HG03039 (cell line): Measurements from ENCODE around the gene LRP1B.
"Not testable (repeated sequence)": the region's sequence is repeated elsewhere in the genome, so short reads cannot be mapped to it uniquely, and the experiment has no call there.

Source experiments
- ATAC-seq: cut with Tn5 transposase; IDR thresholded peaks from one replicate; pipeline ENCODE4 v1.9.1; 2021; ENCODE audit warnings: mild to moderate bottlenecking, moderate library complexity; ENCODE audit not compliant: unreplicated experiment

LRP1B gene

GRCh38 chr2:140509765-140510164 is 1621.1 kb downstream of the LRP1B start:
- no peak for ATAC-seq

DNA sequence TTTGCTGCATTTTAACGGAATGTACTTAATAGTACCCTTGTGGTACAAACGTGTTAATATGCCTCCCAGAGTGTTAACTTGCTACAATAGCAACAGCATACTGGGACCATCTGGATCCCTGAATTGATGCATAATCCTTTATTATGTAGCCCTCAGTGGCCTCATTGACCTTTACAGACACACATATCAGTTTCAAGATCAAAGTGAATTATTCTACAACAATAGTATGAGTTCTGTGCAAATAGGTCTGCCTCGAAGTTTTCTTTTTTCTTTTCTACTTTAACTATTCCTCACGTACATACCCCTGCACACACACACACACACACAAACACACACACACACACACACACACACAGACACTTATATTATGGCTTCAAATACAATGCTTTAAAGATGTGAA is 1622.1 kb downstream of the LRP1B start:
- no peak for ATAC-seq

- no peak for ATAC-seq
Observed at GRCh38 chr2:140506606-140507005, 1624.2 kb downstream of the LRP1B start.

DNA sequence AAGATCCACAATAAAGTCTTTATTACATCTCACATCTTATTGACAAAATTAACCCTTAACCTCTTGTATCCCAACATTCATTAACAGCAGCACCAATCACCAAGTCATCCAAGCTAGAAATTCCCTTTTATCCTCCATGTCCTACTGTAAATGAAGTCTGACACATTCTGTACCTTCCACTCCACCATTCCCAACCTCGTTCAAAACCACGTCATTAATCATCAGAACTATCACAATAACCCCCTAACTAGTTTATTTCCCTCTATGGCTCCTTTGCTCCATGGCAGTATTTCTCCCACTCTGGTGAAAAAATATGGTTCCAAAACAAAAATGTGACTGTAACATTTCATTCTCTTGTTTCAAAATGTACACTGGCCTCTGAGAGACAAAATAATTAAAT is 1626.2 kb downstream of the LRP1B start:
- ATAC-seq: no peak

- ATAC-seq: no peak
Observed at GRCh38 chr2:140502951-140503630, 1627.7 kb downstream of the LRP1B start.

DNA sequence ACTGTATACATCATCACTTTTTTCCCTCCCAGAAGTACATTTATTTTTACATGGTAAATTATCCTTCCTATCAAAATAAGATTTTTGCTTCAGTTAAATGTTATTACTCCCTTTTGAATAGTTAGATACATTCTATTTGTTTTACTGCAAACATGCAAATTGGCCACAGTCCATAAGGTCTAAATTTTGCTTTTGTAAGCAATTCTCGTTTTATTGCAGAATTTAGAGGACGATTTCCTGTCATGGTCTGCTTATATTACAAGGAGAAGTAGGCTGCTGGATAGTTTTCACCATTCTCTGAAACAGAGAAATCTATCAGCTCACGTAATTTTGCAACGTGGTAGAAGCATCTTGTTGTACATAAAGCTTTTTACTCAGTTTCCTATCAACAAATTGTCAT is 1632.5 kb downstream of the LRP1B start:
- ATAC-seq: no peak

DNA sequence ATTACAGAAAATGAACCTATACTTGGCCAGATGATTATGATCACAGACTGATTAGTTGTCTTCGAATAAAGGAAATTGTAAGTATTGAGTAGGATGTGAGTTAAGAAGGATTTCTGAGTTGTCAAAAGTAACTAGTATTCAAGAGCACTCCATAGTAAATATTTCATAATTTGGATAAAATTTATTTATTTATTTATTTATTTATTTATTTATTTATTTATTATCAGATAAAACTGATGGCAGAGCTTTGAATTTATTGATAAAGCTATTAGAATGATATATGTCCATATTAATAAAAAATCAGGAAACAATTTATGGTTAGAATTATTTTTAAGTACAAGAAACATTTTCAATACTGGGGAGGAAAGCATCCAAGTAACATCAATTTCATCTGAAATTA is 1634.1 kb downstream of the LRP1B start:
- ATAC-seq: no peak

DNA sequence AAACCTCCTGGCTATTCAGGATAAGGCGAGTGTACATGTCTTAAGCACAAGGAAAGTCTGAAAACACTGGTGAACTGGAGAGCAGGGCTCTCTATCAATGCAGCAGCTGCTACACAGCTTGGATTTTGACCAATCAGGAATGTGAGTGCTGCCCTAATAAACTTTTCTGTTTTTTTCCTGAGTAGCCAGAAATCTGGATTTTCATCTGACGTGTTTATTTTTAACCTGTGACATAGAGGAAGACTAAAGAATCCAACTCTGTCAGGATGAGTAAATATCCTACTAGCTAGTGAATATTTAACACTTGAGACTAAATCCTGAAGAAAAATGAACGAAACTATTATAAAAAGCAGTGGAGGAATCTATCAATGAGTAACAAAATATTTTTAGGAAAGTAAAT is 1638.9 kb downstream of the LRP1B start:
- no peak for ATAC-seq

GRCh38 chr2:140489193-140489592 is 1641.6 kb downstream of the LRP1B start:
- ATAC-seq: no peak

DNA sequence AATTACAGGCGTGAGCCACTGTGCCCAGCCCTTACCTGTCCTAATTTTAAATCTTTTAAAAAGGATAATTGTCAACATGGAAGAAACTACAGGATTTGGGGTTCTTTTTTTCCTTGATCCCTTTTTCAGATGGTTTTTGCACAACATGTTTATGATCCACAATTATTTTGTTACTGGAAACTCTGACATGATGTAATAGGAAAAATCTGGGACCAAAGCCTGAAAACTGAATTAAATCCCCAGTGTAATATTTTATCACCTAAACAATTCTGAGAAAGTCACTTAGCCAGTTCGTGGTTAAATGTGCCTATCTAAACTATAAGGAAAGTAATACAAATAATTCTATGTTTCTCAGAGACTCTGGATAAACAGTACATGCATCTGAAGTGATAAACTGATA is 1649.7 kb downstream of the LRP1B start:
- ATAC-seq: no peak

- no peak for ATAC-seq
Observed at GRCh38 chr2:140473851-140474250, 1657.0 kb downstream of the LRP1B start.

DNA sequence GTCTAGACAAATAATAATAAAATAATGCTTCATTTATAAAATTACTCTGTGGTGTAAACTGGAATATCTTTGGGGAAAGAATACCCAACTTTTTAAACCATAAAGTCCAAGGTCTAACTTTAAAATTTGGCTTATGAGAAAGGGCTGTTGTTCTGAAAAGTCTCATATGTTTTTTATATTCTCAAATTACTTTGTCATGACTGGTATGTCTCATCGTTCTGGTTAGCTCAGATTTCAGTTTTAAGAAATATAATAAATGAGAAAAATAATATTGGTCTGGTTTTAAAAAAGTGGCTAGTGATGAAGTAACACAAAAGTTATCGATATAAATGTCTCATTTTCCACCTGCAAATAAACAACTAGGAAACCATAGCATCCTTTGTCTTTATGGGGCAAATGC is 1658.1 kb downstream of the LRP1B start:
- no peak for ATAC-seq

GRCh38 chr2:140465301-140465700 is 1665.5 kb downstream of the LRP1B start:
- no peak for ATAC-seq

- ATAC-seq: no peak
Observed at GRCh38 chr2:140462990-140463389, 1667.8 kb downstream of the LRP1B start.

GRCh38 chr2:140457483-140457882 is 1673.3 kb downstream of the LRP1B start:
- ATAC-seq: no peak

DNA sequence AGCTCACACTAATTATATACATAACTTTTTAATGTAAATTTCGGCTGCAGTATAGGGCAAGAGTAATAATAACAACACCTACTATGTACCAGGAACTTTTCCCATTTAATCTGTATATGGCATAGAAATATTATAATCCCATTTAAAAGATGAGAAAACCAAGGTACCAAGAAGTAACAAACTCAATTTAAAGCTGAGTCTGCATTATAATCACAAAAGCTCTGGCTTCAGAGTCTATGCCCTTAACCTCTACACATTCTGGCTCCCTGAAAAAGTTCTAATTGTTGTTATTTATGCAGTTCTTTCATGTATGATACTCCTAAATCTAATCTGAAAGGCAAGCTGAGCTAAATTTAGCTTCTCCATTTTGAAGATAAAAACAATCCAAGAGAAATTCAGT is 1675.5 kb downstream of the LRP1B start:
- ATAC-seq: no peak

GRCh38 chr2:140454717-140455116 is 1676.1 kb downstream of the LRP1B start:
- ATAC-seq: no peak

DNA sequence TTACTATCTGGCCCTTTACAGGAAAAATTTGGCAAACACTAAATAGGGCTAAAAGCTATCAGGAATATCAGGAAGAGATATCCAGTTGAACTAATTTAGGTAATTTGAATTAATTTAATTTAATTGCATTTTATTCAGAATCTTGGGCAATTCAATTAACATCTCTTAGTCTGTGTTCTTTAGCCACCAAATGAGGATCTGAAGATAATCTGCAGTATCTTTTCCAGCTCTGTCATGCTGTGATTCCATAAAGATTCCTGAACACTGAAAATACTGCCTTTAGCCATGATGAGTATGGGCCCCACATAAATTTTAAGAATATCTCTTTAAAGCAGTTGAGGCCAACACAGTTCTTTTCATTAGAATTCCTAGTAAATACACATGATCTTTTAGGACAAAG is 1679.5 kb downstream of the LRP1B start:
- ATAC-seq: no peak

- no peak for ATAC-seq
Observed at GRCh38 chr2:140442319-140442718, 1688.5 kb downstream of the LRP1B start.

- ATAC-seq: no peak
Observed at GRCh38 chr2:140440815-140441214, 1690.0 kb downstream of the LRP1B start.

- ATAC-seq: no peak
Observed at GRCh38 chr2:140436936-140437335, 1693.9 kb downstream of the LRP1B start.

DNA sequence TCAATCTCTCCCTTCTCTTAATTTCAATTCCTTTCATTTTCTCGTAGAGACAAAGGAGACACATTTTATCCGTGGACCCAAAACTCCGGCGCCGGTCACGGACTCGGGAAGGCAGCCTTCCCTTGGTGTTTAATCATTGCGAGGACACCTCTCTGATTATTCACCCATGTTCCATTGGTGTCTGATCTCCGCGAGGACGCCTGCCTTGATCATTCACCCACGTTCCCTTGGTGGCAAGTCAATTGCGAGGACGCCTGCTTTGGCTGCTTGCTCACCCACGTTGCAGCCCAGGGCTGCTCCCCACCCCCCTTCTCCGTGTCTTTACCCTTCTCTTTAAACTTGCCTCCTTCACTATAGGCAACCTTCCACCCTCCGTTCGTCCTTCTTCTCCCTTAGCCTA is 1703.8 kb downstream of the LRP1B start:
- ATAC-seq: not testable (repeated sequence)

DNA sequence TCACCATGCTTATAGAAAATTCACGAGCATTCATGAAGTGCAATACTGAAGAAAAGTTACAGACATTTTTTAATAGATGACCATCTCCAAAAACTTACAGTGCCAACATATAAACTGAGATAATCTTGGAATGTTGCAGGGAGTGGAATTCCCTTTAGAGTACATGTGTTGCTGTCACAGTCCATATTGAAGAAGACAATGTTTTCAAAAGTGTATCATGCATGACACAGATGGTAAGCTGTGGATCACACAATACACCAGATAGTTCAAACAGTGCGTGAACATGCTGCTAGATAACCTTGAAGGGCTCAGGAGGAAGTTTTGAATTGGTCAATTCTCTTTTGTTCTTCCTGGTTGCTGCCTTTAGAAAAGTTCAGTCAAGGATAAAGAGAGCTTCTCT is 1706.3 kb downstream of the LRP1B start:
- no peak for ATAC-seq
